CD4-positive, alpha-beta T cell treated with Interleukin-12 subunit alpha and Interleukin-12 subunit beta, for 1 hour (primary cell): ENCODE data around the gene PRICKLE4.

Source experiments
- DNase-seq: peaks from one replicate; pipeline ENCODE4 v3.0.0-alpha.2; 2020

Gene PRICKLE4, protein sequence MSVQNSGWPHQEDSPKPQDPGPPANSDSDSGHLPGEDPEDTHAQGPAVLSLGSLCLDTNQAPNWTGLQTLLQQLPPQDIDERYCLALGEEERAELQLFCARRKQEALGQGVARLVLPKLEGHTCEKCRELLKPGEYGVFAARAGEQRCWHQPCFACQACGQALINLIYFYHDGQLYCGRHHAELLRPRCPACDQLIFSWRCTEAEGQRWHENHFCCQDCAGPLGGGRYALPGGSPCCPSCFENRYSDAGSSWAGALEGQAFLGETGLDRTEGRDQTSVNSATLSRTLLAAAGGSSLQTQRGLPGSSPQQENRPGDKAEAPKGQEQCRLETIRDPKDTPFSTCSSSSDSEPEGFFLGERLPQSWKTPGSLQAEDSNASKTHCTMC

DNA sequence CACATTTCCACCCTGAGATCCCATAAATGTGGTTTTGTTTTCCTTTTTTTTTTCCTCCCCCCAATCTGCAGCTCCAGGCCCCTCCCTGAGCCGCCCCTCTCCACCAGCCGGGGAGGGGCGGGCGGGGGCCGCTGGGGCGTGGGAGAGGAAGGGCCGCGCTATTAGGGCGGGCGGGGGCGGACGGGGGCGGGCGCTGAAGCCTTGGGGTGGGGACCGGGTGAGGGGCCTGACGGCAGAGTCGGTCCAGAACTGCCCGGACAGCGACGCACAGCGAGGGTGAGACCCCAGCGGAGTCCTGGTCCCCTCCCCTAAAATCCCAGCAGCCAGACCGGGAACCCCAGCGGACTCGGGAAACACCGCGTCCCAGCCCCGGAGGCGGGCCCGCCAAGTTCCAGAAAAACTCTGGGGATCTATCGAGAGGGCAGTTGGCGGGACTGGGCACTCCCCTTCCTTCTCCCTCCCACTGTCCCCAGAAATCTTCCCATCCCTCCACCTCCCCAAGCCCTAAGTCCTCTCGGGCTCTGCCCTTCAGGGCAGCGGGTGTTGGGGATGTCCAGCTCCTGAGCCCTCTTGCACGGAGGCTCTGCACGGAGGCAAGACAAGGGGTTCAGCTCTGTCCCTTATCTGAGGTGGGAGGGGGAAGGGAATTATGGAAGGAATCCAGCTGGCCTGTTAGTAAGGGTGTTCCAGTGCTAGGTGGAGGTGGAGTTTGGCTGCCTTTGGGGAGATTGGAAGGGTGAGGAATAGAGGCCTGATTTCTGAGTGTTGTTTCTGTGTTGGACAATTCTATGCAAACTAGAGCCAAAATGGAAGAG is at the start of gene PRICKLE4:
TSS of gene PRICKLE4 (plus strand) at position 232 of the 815 bp plus-strand sequence. CDS start 2,692 bp downstream, outside the sequence.
- no peak for DNase-seq

DNA sequence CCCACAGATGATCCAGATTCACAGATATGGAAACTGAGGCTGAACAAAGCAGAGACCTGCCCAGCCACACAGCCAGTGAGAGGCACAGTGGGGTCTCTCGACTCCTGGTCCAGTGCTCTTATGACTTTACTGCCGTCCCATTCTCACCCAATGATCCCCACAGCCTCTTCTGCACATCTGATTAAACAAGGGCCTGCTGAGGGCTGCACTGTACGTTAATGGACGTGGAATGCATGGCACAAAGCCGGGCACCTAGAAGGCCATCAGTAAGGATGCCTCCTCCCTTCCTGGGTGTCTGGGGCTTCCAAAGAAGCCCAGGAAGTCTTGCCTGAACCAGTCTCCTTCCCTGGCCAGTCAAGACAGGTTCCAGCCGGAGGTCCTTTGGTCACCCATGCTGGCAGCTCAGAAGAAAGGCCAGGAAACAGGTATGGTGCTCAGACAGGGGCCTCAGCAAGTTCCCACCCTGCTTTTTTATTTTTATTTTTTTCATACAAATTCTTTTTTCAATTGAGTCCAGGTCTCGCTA is 49.0 kb upstream of the PRICKLE4 start:
- DNase-seq = no peak

DNA sequence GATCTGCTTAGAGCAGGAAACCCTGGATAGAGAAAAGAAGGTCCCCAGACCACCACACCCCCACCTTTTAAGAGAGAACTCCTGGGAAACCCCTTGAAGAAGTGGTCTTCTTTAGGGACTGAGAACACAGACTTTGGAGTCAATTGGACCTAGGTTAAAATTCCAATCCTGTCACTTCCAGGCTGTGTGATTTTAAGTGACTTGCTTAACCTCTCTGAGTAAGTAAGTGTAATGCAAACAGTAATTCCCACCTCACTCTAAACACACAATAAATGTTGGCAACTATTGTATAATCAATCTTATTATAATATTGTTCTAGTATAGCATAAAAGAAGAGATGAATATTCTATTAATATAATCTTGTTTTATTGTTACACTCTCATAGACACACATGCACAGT is 48.4 kb upstream of the PRICKLE4 start:
- no peak for DNase-seq

DNA sequence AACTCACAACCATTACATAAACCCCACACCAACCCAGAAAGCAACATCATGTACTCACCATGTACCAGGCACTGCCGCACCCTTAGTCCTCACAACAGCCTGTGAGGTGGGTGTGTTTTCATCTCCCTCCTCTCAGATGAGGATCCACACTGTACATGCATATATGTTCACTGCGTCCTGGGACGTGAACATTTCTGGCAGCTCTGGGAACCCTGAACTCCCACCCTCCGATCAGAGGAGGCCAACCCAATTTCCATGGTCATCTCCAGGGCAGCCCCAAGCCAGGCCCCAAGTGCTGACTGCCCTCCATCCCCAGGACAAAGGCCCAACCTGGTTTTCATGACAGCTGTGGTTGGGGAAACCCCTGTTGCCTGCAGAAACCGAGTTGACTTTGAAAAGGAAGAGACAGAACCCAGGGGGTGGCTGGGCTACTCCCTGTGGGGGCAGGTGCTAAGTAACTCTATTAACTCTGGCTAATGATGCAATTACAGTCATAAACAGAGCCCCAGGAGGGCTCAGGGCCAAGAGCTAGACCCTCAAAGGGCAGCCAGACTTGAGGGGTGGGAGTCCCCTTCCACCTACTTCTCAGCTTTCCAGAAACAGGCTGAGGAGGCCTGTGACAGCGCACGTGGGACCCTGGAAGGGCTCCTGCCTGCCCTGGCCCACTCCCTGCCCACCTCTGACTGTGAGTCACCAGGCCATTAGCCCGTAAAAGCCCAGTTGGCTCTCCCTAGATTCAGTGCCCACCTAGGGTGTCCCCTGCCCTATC is 47.8 kb upstream of the PRICKLE4 start:
- peak; percentile 81 for DNase-seq

DNA sequence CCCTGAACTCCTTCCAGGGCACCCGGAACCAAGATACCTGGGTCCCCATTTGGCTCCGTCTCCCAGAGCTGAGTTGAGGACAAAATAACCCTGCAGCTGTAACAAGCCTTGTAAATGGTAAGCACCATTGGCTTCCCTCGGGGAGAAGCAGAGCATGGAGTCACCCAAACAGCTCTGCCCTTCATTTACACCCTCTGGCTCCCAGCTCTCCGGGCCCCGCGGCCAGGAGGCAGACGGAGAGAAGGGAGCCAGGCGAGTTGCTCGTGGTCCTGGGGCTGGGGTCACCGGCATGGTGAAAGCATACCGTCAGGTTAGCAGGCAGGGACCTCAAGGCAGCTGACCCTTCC is 47.2 kb upstream of the PRICKLE4 start:
- no peak for DNase-seq

DNA sequence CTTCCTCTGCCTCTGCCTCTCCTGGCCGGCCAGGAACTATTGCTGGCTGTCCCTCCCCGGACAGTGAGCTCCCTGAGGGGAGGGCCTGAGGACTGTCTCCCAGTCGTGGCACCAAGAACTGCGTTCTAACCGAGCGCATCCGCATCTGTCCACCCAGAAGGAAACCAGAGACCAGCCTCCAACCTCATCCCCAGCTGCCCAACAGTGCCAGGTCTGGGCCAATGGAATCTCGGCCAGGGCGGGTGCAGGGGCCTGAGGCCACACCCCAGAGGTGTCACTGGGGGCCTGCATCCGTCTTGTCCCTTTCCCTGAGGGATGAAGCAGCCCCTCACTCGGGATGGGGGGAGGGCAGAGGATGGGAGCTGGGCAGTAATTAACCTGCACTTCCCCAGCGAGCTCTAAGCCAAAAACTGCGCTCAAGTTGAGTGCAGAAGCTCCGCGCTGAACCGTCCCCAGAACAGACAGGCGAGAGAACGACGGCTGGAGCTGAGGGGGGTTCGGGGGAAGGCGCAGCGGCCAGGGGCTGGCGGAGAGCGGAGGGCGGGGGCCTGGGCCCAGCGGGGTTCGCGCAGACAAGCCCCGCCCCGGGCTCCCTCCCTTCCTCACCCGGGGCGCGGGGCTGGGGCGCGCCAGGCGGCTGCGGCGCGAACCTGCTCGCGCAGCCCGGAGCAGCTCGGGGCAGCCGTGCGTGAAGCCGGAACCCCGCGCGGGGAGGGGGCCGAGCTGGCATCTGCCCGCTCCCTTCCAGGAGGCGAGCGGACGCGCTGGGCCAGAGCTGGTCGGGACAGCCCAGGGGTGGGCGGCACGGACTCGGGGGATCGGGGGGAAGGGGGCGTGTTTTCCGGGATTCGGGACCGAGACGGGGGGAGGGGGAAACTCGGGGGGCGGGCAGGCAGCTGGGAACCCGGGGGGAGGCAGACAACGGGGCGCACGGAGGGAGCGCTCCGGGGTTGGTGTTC is 46.6 kb upstream of the PRICKLE4 start:
- DNase-seq = peak; percentile 79

DNA sequence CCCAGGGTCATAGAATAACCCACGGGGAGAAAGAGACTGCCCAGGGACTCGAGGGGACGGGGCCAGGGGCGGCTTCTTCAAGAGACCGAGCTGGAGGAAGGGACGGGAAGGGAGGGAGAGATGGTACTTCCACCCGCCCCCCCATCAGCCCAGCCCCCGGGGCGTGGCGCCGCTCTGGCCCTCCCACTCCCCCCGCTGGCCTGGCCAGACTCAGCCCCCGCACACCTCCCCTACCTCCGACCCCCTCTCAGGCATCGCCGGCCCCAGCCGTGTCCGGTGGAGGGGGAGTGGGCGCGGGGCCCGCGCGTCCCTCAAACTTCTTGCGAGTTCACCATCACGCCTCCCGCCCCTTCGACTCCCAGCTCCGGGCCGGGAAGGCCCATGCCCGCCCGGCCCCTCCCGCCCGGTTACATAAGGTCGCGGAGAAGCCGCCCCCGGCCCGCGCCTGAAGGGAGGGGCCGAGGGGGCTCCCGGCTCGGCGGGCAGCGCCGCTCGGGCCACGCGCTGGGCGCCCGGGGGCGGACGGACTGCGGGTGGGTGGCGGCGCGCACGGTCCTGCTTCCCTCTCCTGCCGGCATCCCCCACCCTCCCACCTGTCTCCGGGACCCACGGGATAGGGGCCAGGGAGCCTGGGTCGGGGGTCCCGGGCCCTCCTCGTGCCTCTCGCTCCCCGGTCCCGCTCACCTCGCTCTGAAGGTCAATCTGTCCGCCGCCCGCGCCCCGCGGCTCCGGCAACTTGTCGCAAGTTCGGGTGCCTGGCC is 45.7 kb upstream of the PRICKLE4 start:
- peak; percentile 77 for DNase-seq

DNA sequence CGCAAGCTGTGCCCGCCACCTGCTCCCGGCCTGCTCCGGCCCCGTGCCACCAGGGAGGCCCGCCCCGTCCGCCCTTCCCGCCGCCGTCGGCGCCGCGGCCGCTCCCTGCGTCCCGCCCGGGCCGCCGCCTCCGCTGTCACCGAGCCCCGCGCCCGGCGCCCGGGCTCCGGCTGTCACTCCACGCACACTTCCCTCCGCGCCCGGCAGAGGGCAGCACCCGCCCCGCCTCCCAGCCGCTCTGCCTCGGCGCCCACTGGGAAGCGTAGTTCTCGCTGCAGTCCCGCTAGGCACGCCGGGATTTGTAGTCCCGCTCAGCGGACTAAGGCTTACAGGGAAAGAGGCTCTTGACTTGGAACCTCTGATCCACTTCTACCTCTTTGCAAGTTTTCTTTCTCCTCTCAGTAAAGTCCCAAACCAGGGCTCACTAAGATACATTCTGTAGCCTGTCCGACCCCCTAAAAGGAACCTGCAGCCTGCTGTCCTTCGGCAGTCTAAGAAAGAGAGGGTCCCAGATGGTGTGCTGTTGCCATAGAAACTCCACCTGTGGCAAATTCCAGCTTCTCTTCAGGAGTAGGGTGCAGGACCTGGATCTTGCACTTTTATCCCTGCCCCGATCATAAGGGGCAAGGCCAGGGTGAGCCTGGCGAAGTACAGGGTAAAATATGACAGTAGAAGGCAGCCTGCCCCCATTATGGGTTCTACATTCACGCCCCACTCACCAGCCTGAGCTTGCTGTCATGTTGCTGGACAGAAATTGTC is 45.0 kb upstream of the PRICKLE4 start, which contains the start of gene TFEB:
TSS of gene TFEB (minus strand) at position 182 of the 759 bp plus-strand sequence. CDS start 44,395 bp downstream, outside the sequence.
- DNase-seq = peak; percentile 94

DNA sequence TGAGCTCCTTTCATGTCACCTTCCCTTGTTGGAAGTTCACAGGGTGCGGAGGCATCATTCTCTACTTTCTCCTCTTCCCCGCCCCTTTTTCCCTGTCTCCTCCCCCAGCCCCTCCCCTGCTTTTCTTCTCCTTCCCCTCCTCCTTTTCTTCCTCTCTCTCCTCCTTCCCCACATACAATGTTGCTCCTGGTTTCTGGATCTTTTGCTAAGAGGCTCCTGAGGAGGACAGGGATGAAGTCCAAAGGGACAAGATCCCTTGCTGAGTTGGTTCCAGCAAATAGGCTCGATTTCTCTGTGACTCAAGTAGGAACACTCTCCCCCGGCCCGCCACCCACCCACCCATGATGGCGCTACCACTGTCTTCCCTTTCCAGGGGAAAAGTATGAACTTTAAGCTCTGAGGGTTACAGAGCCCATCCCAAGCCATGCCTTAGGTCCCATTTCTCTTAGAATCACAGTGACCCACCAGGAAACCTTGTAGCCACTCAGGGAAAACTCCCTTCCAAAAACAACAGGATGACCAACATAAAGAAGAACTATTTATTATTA is 44.3 kb upstream of the PRICKLE4 start:
- DNase-seq = no peak

DNA sequence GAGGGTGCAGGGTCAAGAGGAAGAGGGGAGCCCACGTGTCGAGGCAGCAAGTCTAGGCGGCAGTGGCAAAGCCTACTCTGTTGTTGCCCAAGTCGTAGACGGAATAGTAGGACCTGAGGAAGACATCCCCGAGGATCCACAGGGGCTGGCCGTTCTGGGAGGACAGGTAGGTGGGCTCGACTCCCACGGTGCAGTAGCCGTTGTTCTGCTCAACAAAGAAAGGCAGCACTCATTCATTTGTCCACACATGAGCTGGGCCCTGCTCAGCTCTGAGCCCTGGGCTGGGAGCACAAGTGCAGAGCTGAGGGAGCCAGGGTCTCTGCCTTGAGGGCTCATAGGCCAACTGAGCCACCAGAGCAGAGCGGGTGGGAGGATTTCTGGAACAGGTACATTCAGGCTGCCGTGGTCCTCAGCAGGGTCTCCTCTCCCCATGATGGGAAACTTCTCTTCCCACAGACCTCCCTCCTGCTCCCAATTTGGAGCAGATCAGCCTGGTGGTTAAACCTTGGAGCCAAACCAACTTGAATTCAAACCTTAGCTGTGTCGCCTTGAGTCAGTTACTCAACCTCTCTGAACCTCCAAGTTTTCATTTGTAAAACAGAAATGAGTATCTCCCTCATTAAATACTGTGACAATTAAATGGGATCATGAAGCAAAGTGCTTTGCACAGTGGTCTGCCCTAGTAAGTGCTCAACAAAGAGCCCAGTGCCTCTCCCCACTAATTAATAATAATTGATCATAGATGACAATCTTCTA is 43.6 kb upstream of the PRICKLE4 start:
- DNase-seq = no peak

DNA sequence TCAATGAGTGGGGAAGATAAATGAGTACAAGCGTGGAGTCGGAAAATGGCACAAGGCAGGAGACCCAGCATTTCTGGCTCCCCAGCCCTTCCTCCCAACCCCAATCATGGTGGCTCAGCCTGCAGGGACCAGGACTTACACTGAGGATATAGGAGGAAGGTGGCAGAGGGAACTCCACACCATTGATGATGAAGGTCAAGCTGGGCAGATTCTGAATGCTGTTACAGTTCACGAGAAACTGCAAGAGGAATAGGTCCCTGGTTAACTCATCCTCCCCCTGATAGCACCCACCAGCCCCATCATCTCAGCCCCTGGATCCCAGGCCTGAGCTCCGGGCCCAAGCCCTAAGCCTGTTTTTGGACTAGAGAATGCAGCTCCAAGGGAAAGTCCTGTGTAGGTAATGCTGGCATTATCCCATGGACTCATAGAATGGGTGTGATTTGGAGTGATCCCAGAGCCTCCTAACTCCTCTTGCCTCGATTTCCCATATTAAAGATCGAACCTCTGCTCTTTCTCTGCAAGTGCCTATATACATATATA is 42.9 kb upstream of the PRICKLE4 start:
- DNase-seq = no peak

DNA sequence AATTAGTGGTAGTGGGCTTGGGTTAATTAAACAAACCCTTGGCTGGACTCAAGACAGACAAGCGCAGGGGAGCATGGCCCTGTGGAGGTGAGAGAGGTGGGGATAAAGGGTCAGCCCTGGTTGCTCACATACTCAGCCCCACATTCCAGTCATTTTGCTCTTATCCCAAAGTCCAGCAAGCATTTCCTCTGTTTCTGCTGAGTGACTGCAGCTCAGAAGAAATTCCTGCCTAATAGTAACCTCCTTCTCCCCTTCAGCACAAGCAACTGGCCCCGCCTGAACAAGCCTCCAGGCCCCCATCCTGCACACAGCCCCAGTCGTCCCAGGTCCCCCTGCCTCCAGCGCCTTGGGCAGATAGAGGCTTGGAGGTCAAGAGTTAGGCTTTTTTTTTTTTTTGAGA is 41.5 kb upstream of the PRICKLE4 start:
- no peak for DNase-seq

DNA sequence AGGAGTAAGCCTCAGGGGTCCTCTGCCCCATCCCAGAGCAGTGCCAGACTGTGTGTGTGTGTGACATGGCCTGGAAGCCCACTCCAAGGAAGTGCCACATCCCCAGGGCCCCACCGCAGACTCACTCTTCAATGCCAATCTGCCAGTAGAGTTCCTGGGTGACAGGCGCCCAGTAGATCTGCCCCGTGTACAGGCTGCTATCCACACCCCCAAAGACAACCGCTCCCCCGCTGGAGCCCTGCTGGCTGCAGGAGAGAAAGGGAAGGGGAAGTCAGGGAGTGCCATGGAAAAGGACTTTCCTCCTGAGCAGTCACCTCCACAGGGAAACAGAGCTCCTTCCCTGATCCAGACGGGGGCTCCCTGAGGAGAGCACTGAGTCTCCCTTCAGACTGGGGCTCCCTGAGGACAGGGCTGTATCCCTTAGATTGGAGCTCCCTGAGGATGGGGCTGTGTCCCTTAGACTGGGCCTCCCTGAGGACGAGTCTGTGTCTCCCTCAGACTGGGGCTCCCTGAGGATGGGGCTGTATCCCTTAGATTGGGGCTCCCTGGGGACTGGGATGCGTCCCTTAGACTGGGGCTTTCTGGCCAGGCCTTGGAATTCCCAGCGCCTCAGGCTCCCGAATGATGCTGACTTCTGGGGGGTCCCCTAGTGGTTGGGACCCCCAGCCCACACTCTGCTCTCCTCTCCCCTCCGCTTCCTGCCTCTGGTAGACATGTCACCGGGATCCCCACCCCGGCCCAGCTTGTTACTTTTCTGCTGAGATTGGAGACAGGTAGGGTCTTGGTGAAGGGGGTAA is 40.0 kb upstream of the PRICKLE4 start:
- no peak for DNase-seq

DNA sequence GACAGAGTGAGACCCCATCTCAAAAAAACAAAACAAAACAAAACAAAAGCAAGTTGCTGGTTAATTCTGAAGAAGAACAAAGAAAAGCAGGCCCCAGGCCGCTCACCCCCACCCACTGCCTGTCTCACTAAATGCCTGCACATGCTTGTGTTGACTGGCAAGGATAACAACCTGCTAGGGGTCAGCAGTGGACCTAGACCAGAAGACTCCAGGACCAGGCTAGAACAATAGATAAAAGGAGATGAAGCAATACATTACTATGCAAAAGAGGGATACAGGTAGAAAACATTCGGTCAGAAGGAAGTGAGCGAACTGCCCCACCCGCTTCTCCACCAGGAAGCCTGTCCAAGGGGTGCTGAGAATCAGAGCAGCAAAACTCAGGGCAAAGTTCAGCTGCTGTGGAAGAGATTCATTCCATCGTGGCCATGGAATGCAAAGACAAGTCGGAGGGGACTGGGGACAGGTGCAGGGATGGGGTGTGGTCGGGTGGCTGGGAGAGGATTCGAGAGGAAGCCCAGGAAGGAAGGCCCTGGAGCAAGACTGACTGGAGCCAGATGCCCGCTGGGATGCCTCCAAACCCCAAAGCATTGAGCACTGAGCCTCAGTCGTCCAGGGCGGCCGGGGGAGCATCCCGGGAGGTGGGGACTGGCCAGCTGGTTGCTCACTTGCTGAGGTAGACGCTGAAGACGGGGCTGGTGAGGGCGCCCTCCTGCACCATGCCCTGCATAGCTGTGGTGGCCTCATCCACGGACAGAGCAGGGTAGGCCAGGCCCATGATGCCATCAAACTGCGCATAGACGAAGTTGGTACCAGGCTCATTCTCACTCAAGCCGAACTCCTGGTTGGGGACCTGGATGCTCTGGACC is 38.7 kb upstream of the PRICKLE4 start:
- DNase-seq = no peak

DNA sequence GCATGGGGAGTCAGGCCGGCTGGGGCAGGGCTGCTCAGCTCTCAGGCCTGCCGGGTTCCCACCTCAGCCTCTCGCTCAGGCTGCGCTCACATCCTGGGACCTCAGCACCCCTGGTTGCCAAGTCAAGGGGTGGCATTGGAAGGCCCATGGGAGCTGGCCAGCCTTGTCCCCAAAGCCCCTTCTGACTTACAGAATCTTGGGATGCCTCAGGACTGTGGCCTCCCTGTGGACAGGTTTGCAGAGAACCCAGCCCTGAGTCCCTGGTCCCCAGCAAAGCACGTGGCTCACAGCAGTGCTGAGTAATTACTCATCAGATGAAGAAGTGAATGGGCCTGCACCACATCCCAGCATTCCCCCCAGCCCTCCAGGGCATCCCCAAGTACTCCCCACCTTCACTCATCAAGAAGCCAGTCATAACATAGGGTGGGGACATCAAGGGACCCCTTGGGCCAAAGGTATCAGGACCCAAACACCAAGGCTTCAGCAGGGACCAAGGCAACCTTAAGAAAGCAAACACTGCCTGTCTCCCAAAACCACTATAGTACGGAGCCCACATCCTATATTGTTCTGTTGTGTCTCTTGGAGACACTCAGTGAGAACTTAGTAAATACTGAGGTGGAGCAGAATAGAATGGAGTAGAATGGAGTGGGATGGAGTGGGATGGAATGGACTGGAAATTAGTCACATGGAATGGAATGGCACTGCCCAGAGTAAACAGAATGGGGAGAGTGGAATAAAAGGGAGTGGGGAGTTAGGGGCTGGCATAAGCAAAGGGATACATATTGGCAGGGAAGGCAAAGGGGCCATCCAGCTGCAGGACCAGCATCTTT is 37.0 kb upstream of the PRICKLE4 start:
- DNase-seq = no peak

DNA sequence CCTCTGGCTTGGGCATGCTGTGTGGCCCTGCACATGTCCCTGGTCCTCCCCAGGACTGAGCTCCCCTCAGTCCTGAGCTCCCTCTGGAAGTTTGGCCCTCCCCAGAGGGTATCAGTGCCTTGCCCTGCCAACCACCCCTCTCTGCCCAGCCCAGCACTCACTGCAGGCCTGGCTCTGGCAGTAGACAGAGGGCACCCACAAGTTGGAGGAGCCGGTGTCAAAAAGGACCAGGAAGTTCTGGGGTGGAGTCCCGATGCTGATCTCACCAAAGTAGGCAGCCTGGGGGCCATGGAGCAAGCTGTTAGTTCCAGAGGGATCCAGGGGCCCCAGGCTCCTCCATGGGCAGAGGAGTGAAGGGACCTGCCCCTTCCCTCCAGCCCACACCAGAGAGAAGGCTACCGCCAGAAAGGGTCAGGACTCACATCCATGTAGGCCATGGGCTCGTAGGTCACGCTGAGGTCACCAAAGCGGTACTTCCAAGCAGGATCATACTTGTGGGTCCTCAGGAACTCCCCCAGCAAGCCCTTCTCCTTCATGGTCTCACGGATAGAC is 36.3 kb upstream of the PRICKLE4 start:
- no peak for DNase-seq
